Activated CD8-positive, alpha-beta T cell treated with anti-CD3 and anti-CD28 coated beads, Interleukin-2, amount 10 ng/mL, durations not matched to agents 7 days and 5 days (primary cell): ENCODE results near the gene NME7. TPM values are rescaled to one million over a fixed set of nuclear protein-coding genes. Genes with fewer than 3 reads are reported as not detected.
A peak's percentile ranks its signal among the peaks of the same experiment; 100 is the strongest.

Experiments
- ATAC-seq: fragments of 150-1000 bp; cut with Tn5 transposase; one replicate; pipeline ENCODE4 v1.10.0; 2021; ENCODE audit warnings: moderate library complexity
- CTCF ChIA-PET: fragments of 350-600 bp; sonication (Branson Sonifier 250); formaldehyde crosslinking; loops from one replicate; lab custom pipeline; 2021; ENCODE audit warnings: antibody characterized with exemption; lab: Charles Lee
- POLR2A ChIA-PET: fragments of 350-600 bp; sonication (Branson Sonifier 250); formaldehyde crosslinking; loops from one replicate; lab custom pipeline; 2021; ENCODE audit warnings: antibody characterized with exemption; lab: Charles Lee
- DNase-seq: peaks from one replicate; pipeline ENCODE4 v3.0.0-alpha.2; 2020
- H3K27ac Mint-ChIP-seq: one replicate; pipeline ENCODE4 v1.8.0; 2021; ENCODE audit warnings: mild to moderate bottlenecking, mixed read lengths
- H3K27me3 Mint-ChIP-seq: one replicate; pipeline ENCODE4 v1.8.0; 2021; ENCODE audit warnings: low read depth, mixed read lengths
- H3K36me3 Mint-ChIP-seq: one replicate; pipeline ENCODE4 v1.8.0; 2021; ENCODE audit warnings: low read depth, mixed read lengths
- H3K4me1 Mint-ChIP-seq: one replicate; pipeline ENCODE4 v1.8.0; 2021; ENCODE audit warnings: low read depth, mixed read lengths
- H3K4me3 Mint-ChIP-seq: one replicate; pipeline ENCODE4 v1.8.0; 2021; ENCODE audit warnings: mild to moderate bottlenecking, mixed read lengths
- H3K9me3 Mint-ChIP-seq: one replicate; pipeline ENCODE4 v1.8.0; 2022; ENCODE audit warnings: mixed read lengths; ENCODE audit not compliant: insufficient read depth
- total RNA-seq, 2 experiments: library from RNA; stranded (reverse); gene quantifications; one replicate each; pipeline ENCODE4 v1.2.3, GENCODE V29; 2021

The NME7 gene
- total RNA-seq, 2 experiments from 2014 or later = 20.9 to 23.2 TPM

DNA sequence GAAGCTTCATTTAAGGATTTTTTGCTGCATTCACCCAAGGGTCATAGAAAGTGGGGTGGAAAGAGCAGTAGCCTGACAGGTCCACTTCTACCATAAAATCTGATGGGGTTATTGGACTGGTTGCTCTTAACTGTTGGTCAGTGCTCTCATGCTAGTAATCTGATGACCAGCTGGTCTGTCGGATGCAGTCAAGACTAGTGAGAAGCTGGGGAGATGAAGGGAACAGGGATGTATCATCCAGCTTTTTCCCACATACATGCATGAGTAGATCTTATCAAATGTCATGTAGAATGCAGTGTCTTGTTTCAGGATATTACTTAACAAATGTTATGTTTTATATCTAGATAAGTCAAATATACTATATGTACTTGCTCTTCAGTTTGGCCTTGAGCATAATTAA lies 250.0 kb downstream of the NME7 start:
- ChIA-PET POLR2A (no interaction called here), CTCF (interaction anchor here (0.7 kb wide), 1 partner anchor 10 kb away, joined by 3 read pairs; no protein-coding TSS in a partner anchor)
- H3K4me3 Mint-ChIP-seq = no peak overlapping the region

DNA sequence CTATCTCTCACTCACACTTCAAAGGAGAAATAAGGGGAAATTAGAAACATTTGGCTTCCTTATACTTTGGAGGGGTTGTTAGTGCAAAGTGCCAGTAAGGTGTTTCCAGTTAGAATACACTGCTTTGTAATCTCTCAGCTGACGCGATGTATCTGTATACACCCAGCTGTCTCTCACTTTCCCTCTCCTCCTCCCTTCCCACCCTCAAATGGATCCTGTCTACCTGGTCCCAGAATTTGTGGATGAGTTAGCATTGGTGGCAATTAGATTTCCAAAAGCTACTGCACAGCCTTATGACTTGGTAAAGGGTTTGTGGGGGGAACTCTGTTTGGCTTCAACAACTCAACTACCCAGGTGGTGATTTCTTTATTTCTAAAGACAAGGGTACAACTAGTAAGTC lies 250.6 kb downstream of the NME7 start:
- peaks cover 8% of the 10 kb centered on the region for H3K4me1 Mint-ChIP-seq
- peaks cover 36% of the 10 kb centered on the region for H3K36me3 Mint-ChIP-seq
- DNase-seq (no peak), ATAC-seq (no peak)
- H3K4me3 Mint-ChIP-seq = no peak overlapping the region
- no peaks in the 10 kb centered on the region for H3K27me3 Mint-ChIP-seq
- H3K27ac Mint-ChIP-seq = no peak overlapping the region
- no peaks in the 10 kb centered on the region for H3K9me3 Mint-ChIP-seq
- CTCF ChIA-PET = no interaction called here
- POLR2A ChIA-PET = no interaction called here

More for the DNA sequence above, 250.0 kb downstream of the NME7 start:
- Mint-ChIP-seq H3K27me3 (no peaks in the 10 kb centered on the region), H3K9me3 (no peaks in the 10 kb centered on the region), H3K27ac (no peak overlapping the region), H3K4me1 (peaks cover 8% of the 10 kb centered on the region), H3K36me3 (peaks cover 30% of the 10 kb centered on the region)
- ATAC-seq (no peak), DNase-seq (no peak)

GRCh38 chr1:169115891-169116585 lies 251.6 kb downstream of the NME7 start:
- DNase-seq (no peak), ATAC-seq (no peak)
- Mint-ChIP-seq H3K4me3 (no peak overlapping the region), H3K27me3 (no peaks in the 10 kb centered on the region), H3K27ac (no peak overlapping the region), H3K36me3 (peaks cover 37% of the 10 kb centered on the region), H3K9me3 (no peaks in the 10 kb centered on the region), H3K4me1 (peaks cover 8% of the 10 kb centered on the region)
- POLR2A ChIA-PET = no interaction called here
- CTCF ChIA-PET = interaction anchor here (0.8 kb wide), 1 partner anchor 11 kb away, joined by 3 read pairs; no protein-coding TSS in a partner anchor

- H3K27me3 Mint-ChIP-seq = peaks cover 2% of the 10 kb centered on the region
- POLR2A ChIA-PET = no interaction called here
- DNase-seq (no peak), ATAC-seq (no peak)
- peaks cover 29% of the 10 kb centered on the region for H3K4me1 Mint-ChIP-seq
- no peaks in the 10 kb centered on the region for H3K9me3 Mint-ChIP-seq
- no peak overlapping the region for H3K27ac Mint-ChIP-seq
- CTCF ChIA-PET = no interaction called here
- H3K4me3 Mint-ChIP-seq = no peak overlapping the region
- peaks cover 40% of the 10 kb centered on the region for H3K36me3 Mint-ChIP-seq
Observed at GRCh38 chr1:169113613-169114119, 253.9 kb downstream of the NME7 start.

DNA sequence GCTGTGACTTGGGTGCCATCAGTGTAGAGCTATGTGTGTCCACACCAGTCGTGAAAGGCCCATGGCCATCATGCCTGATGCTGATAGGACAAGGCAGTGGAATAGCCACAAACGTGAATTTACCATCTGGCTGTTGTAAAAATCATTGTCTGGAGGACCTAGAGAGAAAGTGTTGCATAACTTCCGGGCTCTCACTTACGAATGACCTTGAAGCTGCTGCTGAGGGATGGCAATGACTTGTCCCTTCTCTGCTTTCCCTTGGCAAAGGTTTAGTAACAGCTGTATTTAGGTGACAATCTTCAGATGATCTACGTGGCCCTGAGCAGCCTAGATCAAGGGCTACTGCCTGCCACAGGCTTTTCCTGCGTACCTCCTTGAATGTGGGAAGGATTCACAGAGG lies 255.4 kb downstream of the NME7 start:
- Mint-ChIP-seq H3K9me3 (no peaks in the 10 kb centered on the region), H3K27me3 (peaks cover 4% of the 10 kb centered on the region), H3K4me1 (peaks cover 43% of the 10 kb centered on the region), H3K4me3 (no peak overlapping the region), H3K36me3 (peaks cover 48% of the 10 kb centered on the region), H3K27ac (no peak overlapping the region)
- DNase-seq (no peak), ATAC-seq (no peak)
- ChIA-PET CTCF (interaction anchor here (1.3 to 1.8 kb wide), 2 partner anchors 18 to 509 kb away, joined by 3 to 4 read pairs; no protein-coding TSS in a partner anchor), POLR2A (no interaction called here)

- peaks cover 43% of the 10 kb centered on the region for H3K36me3 Mint-ChIP-seq
- DNase-seq (no peak), ATAC-seq (no peak)
- H3K27ac Mint-ChIP-seq = no peak overlapping the region
- peaks cover 6% of the 10 kb centered on the region for H3K27me3 Mint-ChIP-seq
- H3K4me3 Mint-ChIP-seq = no peak overlapping the region
- H3K9me3 Mint-ChIP-seq = no peaks in the 10 kb centered on the region
- CTCF ChIA-PET = interaction anchor here (1.2 to 1.8 kb wide), 3 partner anchors 18 to 769 kb away, joined by 3 to 4 read pairs (median 4); no protein-coding TSS in a partner anchor
- H3K4me1 Mint-ChIP-seq = peaks cover 39% of the 10 kb centered on the region
- POLR2A ChIA-PET = no interaction called here
Observed at GRCh38 chr1:169111472-169111871, 256.1 kb downstream of the NME7 start.

- peaks cover 6% of the 10 kb centered on the region for H3K27me3 Mint-ChIP-seq
- CTCF ChIA-PET = interaction anchor here (1.2 to 1.3 kb wide), 3 partner anchors 17 to 768 kb away, joined by 3 to 4 read pairs (median 3); no protein-coding TSS in a partner anchor
- ATAC-seq (no peak), DNase-seq (no peak)
- no peak overlapping the region for H3K4me3 Mint-ChIP-seq
- POLR2A ChIA-PET = no interaction called here
- H3K36me3 Mint-ChIP-seq = peaks cover 38% of the 10 kb centered on the region
- H3K27ac Mint-ChIP-seq = no peak overlapping the region
- peaks cover 35% of the 10 kb centered on the region for H3K4me1 Mint-ChIP-seq
- H3K9me3 Mint-ChIP-seq = no peaks in the 10 kb centered on the region
Observed at GRCh38 chr1:169110689-169111447, 256.7 kb downstream of the NME7 start.

- H3K4me3 Mint-ChIP-seq = no peak overlapping the region
- no peak for ATAC-seq
- peaks cover 38% of the 10 kb centered on the region for H3K4me1 Mint-ChIP-seq
- H3K27ac Mint-ChIP-seq = no peak overlapping the region
- CTCF ChIA-PET = interaction anchor here (0.8 to 1.8 kb wide), 4 partner anchors 9 to 507 kb away, joined by 3 to 14 read pairs (median 6); no protein-coding TSS in a partner anchor
- POLR2A ChIA-PET = interaction anchor here (0.6 kb wide), 1 partner anchor 331 kb away, joined by 3 read pairs; no protein-coding TSS in a partner anchor
- H3K27me3 Mint-ChIP-seq = peaks cover 8% of the 10 kb centered on the region
- no peaks in the 10 kb centered on the region for H3K9me3 Mint-ChIP-seq
- H3K36me3 Mint-ChIP-seq = peaks cover 35% of the 10 kb centered on the region
- DNase-seq = no peak
Observed at GRCh38 chr1:169110236-169110635, 257.4 kb downstream of the NME7 start.

DNA sequence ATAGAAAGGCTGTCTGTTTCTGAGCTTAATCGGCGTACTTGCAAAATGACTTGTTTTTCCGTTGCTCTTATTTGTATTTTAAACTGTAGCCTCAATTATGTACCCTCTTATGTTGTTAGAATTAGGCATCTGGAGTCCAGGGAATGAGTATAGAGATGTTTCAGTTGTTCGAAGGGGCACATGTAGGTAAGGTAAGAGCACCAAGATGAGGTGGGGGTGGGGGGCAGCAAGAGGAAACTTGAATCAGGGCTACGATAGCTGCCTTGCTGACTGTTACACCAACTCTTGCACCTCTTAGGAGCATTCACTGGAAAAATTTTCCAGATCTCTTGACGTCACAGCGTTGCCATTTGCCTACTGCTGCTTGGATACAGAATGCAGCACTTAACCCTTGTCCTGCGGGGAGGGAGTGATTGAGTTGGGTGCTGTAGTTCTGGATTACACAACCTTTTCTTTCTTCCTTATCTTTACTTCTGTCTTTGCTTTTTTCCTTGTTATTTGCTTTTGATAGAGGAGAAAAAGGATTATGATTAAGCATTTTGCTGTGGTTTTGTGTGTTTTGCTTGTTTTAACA lies 257.9 kb downstream of the NME7 start:
- no peak for DNase-seq
- CTCF ChIA-PET = interaction anchor here (0.8 to 1.8 kb wide), 6 partner anchors 9 to 767 kb away, joined by 3 to 14 read pairs (median 3); no protein-coding TSS in a partner anchor
- Mint-ChIP-seq H3K27ac (no peak overlapping the region), H3K4me3 (no peak overlapping the region), H3K36me3 (peaks cover 34% of the 10 kb centered on the region), H3K4me1 (peaks cover 43% of the 10 kb centered on the region), H3K27me3 (peaks cover 8% of the 10 kb centered on the region), H3K9me3 (no peaks in the 10 kb centered on the region)
- ATAC-seq = no peak
- POLR2A ChIA-PET = interaction anchor here (0.6 kb wide), 1 partner anchor 331 kb away, joined by 3 read pairs; no protein-coding TSS in a partner anchor

DNA sequence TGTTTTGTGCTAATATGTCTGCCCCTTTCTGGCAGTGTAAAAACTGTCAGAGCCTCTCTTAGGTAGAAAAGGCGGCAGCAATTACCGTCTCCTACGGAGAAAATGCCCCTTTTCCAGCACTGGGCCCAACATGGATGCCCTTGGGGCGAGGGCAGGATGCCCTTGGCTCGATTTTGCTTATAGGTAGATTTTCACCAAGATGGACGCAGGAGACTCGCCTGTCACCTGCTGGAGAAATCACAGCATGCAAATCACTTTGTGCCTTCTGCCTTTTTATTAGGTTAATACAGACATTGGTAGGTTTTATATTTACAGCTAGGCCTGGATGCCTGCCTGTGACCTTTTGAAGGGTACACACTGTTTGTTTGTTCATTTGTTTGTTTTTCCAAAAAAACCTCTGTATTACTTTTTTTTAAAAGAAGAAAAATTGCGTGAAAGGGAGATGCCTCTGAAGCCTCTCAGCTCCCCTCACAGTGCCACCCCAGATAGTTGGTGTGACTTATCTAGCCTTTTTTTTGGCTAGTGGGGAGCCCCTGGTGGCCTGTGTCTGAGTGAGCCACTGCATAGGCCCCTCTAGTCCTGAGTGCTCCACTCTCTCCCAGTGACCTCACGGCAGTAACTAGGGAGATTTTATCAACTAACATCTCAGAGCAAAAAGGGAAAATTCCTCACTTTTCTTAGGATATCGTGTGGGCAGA lies 258.6 kb downstream of the NME7 start:
- Mint-ChIP-seq H3K27ac (no peak overlapping the region), H3K4me3 (no peak overlapping the region), H3K9me3 (no peaks in the 10 kb centered on the region), H3K36me3 (peaks cover 29% of the 10 kb centered on the region), H3K27me3 (peaks cover 8% of the 10 kb centered on the region), H3K4me1 (peaks cover 43% of the 10 kb centered on the region)
- no peak for ATAC-seq
- ChIA-PET POLR2A (no interaction called here), CTCF (interaction anchor here (0.7 to 1.8 kb wide), 8 partner anchors 8 to 767 kb away, joined by 3 to 14 read pairs (median 3); no protein-coding TSS in a partner anchor)
- DNase-seq = no peak

GRCh38 chr1:169108223-169108622 lies 259.4 kb downstream of the NME7 start:
- ChIA-PET POLR2A (no interaction called here), CTCF (interaction anchor here (0.7 to 2.0 kb wide), 7 partner anchors 240 to 766 kb away, joined by 3 to 10 read pairs (median 4); no protein-coding TSS in a partner anchor)
- H3K9me3 Mint-ChIP-seq = no peaks in the 10 kb centered on the region
- H3K27me3 Mint-ChIP-seq = peaks cover 8% of the 10 kb centered on the region
- peak overlapping the region; percentile 5 for H3K27ac Mint-ChIP-seq
- H3K36me3 Mint-ChIP-seq = peaks cover 23% of the 10 kb centered on the region
- H3K4me3 Mint-ChIP-seq = peak overlapping the region; percentile 77
- DNase-seq = no peak
- no peak for ATAC-seq
- peaks cover 43% of the 10 kb centered on the region for H3K4me1 Mint-ChIP-seq
